NCI-H526 treated with DMSO at 0.1 percent for 48 hours (cell line): ENCODE results near the gene CCDC71L.

Experiments used
- DNase-seq: peaks from one replicate; lab custom pipeline; 2025; lab: John Stamatoyannopoulos, UW

CCDC71L gene

DNA sequence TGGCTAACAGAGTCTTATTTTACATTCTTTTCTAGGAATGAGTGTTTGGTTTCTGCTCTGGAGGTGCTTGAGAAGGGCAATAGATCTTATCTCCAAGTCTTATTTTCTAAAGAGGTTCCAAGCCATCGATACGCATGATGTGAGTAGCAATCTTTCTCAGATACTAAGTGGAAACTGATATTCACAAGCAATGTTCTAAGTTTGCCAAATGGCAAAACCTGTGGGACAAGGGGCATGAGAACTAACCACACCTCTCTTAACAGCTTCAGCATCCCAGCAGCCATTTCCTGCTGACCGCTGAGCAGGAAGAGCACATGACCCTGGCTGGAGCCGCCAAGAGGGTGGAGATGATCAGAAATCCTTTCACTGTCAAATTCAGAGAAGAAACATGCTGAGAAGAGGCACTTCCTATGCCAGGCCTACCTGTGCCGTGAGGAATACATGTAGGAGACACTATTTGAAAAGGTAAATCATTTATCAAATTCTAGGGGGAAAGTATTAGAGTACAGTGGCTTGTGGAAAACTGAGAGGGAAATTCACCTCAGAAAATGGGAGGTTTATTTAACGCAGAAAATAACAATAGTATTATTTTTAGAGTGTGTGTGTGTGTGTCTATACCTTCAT is 35.2 kb downstream of the CCDC71L start:
- no peak for DNase-seq

DNA sequence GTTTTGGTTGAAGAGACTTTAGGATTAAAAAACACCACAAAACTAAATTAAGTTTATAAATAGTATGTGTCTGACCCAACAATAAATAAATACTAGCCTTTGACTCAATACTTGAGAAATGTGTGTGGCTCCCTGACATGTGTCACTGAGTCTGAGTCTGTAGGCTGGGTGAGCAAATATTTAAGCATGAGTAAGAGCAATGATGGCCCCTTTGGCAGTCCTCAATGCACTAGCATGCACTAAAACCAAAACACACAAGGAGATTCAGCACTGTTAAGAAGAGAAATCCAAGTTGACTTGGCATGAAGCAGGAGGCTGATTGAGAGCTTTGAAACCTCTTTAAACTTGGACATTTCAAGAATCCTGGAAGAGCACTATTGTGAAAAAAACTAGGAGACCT is 37.1 kb downstream of the CCDC71L start:
- DNase-seq = no peak

DNA sequence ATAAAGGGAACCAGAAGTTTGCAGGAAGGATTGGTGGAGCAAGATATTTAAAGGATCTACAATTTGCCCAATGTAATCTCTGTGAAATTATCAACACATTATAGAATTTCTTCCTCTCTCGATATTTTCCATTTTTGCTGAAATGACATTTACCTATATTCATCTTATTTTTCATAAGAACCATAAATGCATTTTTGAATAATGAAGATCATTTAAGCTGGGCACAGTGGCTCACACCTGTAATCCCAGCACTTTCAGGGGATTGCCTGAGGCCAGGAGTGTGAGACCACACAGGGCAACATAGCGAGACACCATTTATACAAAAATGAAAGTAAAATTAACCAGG is 37.7 kb downstream of the CCDC71L start:
- no peak for DNase-seq

DNA sequence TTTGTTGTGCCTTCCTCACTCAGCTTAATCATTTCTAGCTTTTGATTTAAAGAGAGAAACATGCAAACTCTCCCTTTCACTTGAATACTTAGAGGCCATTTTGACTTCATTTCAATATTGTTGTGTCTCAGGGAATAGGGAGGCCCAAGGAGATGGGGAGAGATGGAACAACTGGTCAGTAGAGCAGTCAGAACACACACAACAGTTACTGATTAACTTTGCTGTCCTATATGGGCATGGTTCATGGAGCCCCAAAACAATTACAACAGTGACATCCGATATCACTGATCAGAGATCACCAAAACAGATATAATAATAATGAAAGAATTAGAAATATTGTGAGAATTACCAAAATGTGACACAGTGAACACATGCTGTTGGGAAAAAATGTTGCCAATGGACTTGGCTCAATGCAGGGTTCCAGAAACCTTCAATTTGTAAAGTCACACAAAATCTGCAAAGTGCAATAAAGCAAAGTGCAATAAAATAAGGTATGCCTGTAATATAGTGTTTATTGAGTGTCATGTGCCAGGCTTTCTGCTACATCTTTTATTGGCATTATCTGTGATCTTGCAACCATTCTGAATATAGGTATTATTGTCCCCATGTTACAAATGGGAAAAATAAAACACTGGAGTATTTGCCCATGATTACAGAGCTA is 38.2 kb downstream of the CCDC71L start:
- no peak for DNase-seq

DNA sequence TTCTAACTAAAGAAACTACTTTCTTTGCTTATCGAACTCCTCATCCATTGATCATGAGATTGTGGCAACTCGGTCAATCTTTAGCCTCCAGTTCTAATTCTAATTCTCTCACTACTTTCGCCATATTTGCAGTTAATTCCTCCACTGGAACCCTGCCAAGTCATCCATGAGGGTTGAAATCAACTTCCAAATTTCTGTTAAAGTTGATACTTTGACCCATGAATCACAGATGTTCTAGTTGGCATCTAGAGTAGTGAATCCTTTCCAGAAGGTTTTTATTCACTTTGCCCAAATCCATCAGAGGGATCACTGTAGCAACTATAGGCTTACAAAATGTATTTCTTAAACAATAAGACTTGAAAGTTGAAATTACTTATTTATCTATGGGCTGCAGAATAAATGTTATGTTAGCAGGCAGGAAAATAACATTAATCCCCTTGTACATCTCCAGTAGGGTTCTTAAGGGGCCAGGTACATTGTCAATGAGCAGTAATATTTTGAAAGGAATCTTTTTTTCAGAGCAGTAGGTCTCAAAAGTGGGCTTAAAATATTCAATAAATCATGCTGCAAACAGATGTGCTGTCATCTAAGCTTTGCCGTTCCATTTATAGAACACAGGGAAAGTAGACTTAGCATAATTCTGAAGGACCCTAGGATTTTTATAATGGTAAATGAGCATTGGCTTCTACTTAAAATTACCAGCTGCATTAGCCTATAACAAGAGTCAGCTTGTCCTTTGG is 39.4 kb downstream of the CCDC71L start:
- DNase-seq = no peak

DNA sequence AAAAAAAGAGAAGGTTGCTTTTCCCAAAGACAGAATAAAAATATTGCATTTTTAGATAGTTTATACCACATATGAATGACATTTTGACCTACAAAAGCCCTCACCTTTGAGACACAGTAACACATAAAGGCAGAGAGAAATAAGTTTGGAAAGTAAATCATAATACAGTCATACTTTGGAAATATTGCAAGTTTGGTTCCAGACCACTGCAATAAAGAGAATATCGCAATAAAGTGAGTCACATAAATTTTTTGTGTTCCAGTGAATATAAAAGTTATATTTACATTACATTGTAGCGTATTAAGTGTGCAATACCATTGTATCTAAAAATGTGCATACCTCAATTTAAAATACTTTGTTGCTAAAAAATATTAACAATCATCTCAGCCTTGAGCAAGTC is 40.3 kb downstream of the CCDC71L start:
- no peak for DNase-seq

DNA sequence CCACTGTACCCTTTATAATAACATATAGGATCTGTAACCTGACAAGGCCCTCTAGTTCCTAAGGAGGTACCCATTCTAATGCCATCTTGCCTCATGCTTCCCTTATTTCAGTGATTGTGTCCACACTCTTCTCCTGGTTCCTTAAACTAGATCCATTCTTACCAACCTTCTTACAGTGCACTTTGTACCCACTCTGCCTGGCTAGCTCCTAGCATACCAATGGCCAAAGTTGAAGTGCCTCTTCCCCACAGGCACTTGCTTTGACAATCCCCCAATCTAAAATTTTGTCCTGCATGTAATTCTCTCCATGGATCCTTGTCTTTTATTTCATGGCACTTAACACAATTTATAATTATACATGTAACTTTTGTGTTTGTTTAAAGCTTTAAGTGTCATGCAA is 40.9 kb downstream of the CCDC71L start:
- DNase-seq = no peak

DNA sequence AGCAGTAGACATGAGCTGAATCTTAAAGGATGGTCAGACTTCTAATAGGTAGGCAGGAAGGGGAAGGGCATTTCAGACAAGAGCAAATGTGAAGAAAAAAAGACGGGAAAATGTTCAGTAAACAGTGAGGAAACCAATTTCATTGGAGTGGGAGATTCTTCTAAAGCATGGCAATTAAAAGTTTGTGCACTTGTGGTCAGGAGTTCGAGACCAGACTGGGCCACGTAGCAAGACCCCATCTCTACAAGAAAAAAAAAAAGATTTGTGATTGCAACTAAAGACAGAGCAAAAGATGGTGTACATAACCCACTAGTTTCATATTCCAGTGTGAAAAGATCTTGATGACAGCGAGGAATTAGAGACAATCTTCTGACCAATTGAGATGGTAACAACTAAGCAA is 41.7 kb downstream of the CCDC71L start:
- no peak for DNase-seq

DNA sequence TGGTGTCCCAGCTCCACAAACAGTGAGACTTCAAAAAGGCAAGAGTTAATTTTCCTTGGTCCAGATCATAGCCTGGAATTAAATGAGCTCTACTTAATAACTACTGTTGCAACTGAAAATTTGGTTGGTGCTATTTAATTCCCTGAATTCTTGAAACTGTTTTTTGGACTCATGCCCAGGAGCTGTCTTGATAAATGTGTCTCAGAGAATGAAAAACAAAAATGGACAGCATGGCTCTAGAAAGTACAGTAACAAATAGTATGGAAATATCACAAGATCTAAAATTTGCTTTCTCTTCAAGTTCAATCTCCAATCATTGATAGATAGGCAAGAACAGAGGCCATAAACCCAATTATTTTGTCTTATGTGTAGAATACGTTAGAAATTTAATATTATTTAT is 42.5 kb downstream of the CCDC71L start:
- DNase-seq = no peak

DNA sequence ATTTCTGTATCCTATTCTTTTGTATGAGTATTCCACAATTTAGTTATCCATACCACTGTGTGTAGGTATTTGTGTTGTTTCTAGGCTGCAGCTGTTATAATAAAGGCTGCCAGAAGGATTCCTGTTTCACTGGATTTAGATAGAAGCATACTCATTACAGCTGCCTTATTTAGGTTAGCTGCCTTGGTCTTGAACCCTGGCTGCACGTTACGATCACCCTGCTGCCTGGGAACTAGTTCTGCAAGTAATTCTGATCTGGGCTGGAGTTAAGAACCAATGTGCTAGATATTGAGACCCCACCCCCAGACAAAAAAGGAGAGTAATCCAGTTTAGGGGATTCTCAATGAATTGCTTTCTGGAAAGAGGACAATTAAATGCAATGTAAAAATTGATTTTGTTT is 43.1 kb downstream of the CCDC71L start:
- DNase-seq = no peak

DNA sequence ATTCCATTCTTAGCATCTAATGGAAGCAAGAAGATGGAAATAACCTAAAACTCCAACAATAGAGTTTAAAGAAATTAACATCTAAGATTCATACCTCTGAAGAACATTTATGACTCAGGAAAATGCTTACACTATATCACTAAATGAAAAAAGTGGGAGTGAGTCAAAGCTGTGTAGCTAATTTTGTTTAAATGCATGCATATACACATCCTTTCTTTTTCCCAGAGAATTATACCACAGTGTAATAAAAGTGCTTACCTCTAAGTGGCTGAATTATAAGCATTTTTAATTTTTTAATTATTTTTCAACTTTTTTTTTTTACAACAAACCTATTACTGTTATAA is 44.3 kb downstream of the CCDC71L start:
- no peak for DNase-seq

DNA sequence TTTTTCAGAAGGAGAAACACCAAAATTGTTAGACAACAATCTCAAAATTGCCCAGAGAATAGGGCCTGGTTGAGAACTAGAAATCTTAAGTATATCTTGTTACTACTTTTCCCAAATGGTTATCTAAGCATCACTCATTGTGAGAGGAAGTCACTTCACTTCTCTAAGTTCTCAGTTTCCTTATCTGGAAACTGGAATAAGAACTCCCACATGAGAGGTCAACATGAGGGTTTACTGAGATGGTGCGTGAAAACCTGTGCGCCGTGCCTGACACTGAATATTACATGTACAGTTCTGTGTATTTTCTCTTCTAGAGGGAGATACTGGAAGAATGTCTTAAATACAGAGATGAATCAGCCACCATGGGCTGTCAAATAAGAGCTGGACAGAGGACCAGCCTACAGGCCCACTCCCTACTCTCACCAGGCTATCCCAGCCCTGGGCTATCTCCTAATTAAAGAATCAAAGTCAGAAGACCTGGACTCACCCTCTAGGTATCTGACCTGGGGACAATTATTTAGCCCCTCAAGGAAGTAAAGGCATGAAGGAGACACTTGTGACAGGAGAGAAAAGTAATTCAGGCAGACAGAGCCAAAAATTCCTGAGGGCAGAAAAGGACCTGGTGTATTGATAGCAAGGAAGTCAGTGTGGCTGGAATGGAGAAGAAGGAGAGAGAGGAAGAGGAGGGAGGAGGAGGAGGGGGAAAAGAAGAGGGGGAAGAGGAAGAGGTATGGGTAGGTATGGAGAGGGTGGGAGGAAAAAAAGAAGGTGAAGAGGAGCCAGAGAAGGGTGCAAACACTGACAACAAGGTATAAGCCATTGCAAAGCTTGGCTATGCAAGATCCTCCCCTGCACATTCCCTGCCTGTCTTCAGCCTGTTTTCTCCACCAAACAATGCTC is 44.9 kb downstream of the CCDC71L start:
- DNase-seq = no peak

DNA sequence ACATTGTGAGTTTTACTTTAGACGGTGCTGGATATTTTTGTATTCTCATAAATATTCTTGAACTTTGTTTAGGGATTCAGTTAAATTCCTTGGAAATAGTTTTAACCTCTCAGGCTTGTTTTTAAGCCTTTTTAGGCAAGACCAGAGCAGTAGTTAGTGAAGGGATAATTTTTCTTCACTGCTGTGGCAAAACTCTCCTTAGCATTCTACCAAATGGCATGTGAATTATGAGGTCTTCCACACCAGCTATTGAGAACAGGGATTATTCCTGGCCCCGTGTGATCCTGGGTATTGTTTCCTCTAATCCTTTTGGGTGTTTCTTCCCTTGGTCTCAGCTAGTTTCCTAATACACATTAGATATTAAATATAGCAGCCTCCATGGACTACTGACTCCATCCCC is 46.2 kb downstream of the CCDC71L start:
- no peak for DNase-seq

DNA sequence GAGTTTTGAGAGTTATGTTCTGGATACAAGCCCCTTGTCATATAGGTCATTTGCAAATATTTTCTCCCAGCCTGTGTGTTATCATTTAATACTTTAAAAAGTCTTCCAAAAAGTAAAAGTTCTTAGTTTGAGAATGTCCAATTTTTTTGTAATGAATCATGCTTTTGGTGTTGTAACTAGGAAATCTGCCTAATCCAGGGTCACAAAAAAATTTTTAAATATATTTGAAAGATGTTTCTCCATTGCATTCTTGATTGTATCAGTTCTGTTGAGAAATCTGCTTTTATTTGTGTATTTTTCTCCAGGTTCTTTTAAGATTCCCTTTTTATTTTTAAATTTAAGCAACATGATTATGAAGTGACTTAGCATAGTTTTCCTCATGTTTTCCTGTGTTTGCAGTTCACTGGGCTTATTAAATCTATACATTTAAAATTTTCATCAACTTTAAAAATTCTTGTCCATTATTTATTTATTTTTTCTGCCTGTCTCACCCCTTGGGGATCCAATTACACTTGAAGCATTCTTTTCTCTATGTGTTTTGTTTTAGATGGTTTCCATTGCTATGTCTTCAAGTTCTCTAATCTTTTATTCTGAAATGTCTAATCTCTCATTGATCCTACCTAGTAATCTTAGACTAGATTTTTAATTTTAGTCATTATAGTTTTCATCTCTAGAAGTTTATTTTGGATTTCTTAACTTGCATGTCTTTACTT is 47.0 kb downstream of the CCDC71L start:
- no peak for DNase-seq

DNA sequence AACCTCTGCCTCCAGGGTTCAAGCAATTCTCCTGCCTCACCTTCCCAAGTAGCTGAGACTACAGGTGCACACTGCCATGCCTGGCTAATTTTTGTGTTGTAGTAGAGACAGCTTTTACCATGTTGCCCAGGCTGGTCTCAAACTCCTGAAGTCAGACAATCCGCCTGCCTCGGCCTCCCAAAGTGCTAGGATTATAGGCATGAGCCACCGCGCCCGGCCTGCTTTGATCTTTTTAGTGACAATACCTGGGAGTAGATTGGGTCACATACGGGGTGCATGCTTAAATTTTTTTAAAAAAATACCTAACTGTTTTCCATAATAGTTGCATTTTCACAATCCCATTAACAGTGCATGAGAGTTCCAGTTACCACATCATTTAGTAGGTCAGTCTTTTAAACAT is 47.7 kb downstream of the CCDC71L start:
- no peak for DNase-seq

DNA sequence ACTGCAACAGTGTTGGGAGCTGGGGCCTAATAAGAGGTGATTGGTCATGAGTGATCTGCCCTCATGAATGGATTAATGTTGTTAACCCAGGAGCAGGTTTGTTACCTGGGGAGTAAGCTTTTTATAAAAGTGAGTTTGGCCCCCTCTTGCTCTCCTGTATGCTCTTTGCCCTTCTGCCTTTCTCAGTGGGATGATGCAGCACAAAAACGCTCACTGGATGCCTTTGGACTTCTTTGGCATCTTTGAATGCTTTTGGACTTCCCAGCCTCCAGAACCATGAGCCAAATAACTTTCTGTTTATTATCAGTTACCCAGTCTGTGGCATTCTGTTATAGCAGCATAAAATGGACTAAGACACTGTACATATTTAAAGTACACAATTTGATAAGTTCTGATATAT is 48.5 kb downstream of the CCDC71L start:
- DNase-seq = no peak

DNA sequence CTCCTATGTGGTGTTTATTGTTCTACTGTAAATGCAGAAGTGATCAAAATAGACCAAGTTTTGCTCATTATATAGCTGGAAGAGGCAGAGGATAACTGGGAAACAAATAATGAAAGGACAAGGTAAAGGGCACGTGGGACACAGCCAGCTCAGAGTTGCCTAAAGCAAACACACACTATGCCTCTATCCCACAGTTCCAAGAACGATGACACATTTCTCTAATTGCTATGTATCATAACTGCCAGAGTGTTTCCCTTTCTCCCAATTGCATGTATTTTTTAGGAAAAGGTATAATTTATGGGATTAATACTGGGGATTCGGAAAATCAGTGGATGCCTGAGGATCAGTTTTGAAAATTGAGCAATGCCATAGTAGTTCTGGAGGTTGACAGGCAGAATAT is 49.0 kb downstream of the CCDC71L start:
- no peak for DNase-seq

DNA sequence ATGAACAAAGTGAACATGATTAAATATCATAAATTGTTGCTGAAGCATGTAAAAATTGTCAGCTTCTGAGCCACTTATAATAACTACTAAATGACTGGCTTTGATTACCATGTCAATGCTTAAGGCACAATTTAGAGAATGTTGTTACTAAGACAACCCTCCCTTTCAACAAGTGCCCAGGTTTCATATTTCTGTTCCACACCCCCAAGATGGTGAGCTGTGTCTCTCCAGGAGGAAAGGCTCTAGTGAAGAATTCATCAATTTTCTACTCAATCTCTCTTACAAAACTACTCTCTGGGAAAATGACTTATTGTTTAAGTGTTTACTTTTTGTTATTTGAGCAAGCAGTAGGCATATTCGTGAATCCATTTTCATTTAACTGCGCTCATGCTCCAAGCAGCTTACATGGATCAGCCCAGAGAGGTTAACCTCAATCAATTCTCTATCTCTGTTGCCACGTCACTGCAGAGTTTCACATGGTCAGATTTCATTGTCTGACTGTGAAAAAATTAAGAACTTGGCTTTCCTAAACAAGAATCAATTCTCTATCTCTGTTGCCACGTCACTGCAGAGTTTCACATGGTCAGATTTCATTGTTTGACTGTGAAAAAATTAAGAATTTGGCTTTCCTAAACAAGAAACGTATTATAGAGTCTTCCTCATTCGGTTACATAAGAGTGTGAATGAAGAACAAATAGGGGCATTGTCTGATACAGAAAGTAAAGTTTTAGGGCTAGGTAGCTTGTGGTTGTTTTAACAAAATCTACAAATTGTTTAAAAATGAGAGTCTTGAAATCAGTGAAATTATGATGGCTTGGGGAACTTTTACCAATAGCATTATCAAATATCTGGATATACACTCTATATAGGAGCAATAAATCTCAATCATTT is 49.7 kb downstream of the CCDC71L start:
- no peak for DNase-seq

DNA sequence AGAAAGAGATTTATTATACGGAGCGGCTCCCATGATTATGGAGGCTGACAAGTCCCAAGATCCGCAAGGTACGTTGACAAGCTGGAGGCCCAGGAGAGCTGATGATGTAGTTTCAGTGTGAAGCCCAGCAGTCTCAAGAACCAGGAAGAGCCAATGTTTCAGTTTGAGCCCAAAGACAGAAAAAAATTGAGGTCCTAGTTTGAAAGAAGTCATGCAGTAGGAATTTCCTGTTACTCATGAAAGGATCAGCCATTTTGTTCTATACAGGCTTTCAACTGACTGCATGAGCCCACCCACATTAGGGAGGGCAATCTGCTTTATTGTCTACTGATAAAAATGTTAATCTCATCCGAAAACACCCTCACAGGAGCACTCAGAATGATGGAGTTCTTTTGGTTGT is 51.5 kb downstream of the CCDC71L start:
- DNase-seq = no peak

DNA sequence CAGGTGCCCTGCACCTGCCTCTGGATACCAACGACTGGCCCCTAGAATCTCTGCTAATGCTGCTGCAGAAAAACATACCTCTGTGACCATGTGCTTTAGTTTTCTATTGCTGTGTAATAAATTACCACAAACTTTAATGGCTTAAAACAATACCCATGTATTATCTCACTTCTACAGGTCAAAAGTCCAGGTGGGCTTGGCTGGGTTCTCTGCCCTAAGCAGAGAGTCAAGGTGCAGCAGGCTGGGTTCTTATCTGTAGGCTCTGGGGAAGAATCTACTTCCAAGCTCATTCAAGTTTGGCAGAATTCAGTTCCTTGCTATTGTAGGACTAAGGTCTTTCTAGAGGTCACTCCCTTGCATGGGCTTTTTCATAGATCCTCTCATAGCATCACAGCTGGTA is 52.3 kb downstream of the CCDC71L start:
- no peak for DNase-seq
